Gastroesophageal sphincter (tissue), 4 donors: ENCODE results near the gene ZNF500. TPM values are rescaled to one million over a fixed set of nuclear protein-coding genes. Genes with fewer than 3 reads are reported as not detected.

ENCODE experiments used
- ATAC-seq: fragments of 150-250 bp; one replicate; pipeline ENCODE4 v1.9.1; 2016; ENCODE audit warnings: mild to moderate bottlenecking, moderate library complexity
- H3K27ac ChIP-seq, 4 donors: fragments of 200-600 bp; sonication (generic) in 3 of 4; 1 replicate in 3 of 4; 2 replicates in 1 of 4; pipeline ENCODE4 v1.5.1; 2016 to 2019
- H3K27me3 ChIP-seq: fragments of 200-600 bp; sonication (generic); one replicate; pipeline ENCODE4 v1.5.1; 2019
- H3K36me3 ChIP-seq, 2 donors: fragments of 200-600 bp; sonication (generic); one replicate each; pipeline ENCODE4 v1.5.1; 2019; ENCODE audit warnings: control low read depth in 1 of 2
- H3K4me1 ChIP-seq, 3 donors: fragments of 200-600 bp; sonication (generic); 1 replicate in 2 of 3; 2 replicates in 1 of 3; pipeline ENCODE4 v1.5.1; 2016 to 2019; ENCODE audit warnings: control low read depth in 2 of 3
- H3K4me3 ChIP-seq, 2 donors: fragments of 200-600 bp; sonication (generic); one replicate each; pipeline ENCODE4 v1.5.1; 2019; ENCODE audit warnings: mild to moderate bottlenecking in 1 of 2, moderate library complexity in 1 of 2
- H3K9me3 ChIP-seq, 3 donors: fragments of 200-600 bp; sonication (generic); one replicate each; pipeline ENCODE4 v1.5.1; 2017 to 2019; ENCODE audit warnings: control low read depth in 2 of 3
- CTCF ChIP-seq, 4 experiments: fragments of 200-600 bp in 2 of 4; fragments of 450-650 bp in 2 of 4; sonication (generic) in 1 of 4; IDR thresholded peaks; one replicate each; pipeline ENCODE4 v1.5.1; 2017 to 2019; ENCODE audit warnings: antibody characterized with exemption in 4 of 4, mild to moderate bottlenecking in 2 of 4, moderate library complexity in 2 of 4
- EP300 ChIP-seq: sonication (generic); formaldehyde crosslinking; IDR thresholded peaks from one replicate; pipeline ENCODE4 v1.6.1; 2017; ENCODE audit warnings: antibody characterized with exemption, mild to moderate bottlenecking
- POLR2A ChIP-seq, 2 donors: fragments of 450-650 bp; IDR thresholded peaks; one replicate each; pipeline ENCODE4 v1.6.1; 2017; ENCODE audit warnings: antibody characterized with exemption in 2 of 2, mild to moderate bottlenecking in 2 of 2, moderate library complexity in 1 of 2
- POLR2AphosphoS5 ChIP-seq: sonication (generic); formaldehyde crosslinking; IDR thresholded peaks from one replicate; pipeline ENCODE4 v1.6.1; 2017; ENCODE audit warnings: antibody characterized with exemption
- WGBS, 2 donors: methylation state at CpG; one replicate each; pipeline ENCODE4 v1.1.5; 2018; ENCODE audit warnings: low coverage in 1 of 2; 5-methylcytosine and 5-hydroxymethylcytosine counted together
- total RNA-seq, 4 donors: library from RNA; depleted of rRNA; stranded (reverse); fragments of >200 nt; gene quantifications; one replicate each; pipeline ENCODE4 v1.1.0, GENCODE V29; 2016

ZNF500 gene
- total RNA-seq, 4 donors from 2014 or later: 12.6 to 15.8 (median 13.8) TPM

- H3K9me3 ChIP-seq: no peaks in the 10 kb centered on the region
- TF ChIP-seq EP300 (no peak), POLR2A (IDR thresholded peaks at IDR 0.05) (no peak), POLR2AphosphoS5 (no peak), CTCF (IDR thresholded peaks at IDR 0.05) (no peak)
- no peaks in the 10 kb centered on the region for H3K4me1 ChIP-seq
- no peak for ATAC-seq
- WGBS, 2 donors: 96 to 100% methylated on average over 3 to 6 of the region's 6 CpGs
- H3K36me3 ChIP-seq: peaks cover 0 to 100% of the 10 kb centered on the region in 2 donors
- no peaks in the 10 kb centered on the region for H3K27me3 ChIP-seq
- no peak overlapping the region for H3K4me3 ChIP-seq
- H3K27ac ChIP-seq: no peak overlapping the region
Observed at GRCh38 chr16:4755687-4756086, 11.3 kb downstream of the ZNF500 start.

- Histone ChIP-seq H3K27ac (no peak overlapping the region), H3K27me3 (no peaks in the 10 kb centered on the region), H3K9me3 (no peaks in the 10 kb centered on the region), H3K36me3 (peaks cover 0 to 100% of the 10 kb centered on the region in 2 donors), H3K4me1 (no peaks in the 10 kb centered on the region), H3K4me3 (no peak overlapping the region)
- 95 to 100% methylated on average over 3 of the region's 4 CpGs for WGBS, 2 donors
- no peak for TF ChIP-seq EP300
- no peak for TF ChIP-seq POLR2A (IDR thresholded peaks at IDR 0.05)
- TF ChIP-seq POLR2AphosphoS5: no peak
- no peak for TF ChIP-seq CTCF (IDR thresholded peaks at IDR 0.05)
- ATAC-seq: no peak
Observed at GRCh38 chr16:4754865-4755264, 12.1 kb downstream of the ZNF500 start.

GRCh38 chr16:4753227-4753626 lies 13.7 kb downstream of the ZNF500 start:
- H3K36me3 ChIP-seq: peaks cover 0 to 99% of the 10 kb centered on the region in 2 donors
- H3K9me3 ChIP-seq: no peaks in the 10 kb centered on the region
- H3K4me3 ChIP-seq: no peak overlapping the region
- no peak for ATAC-seq
- TF ChIP-seq POLR2AphosphoS5 (no peak), CTCF (IDR thresholded peaks at IDR 0.05) (no peak), POLR2A (IDR thresholded peaks at IDR 0.05) (no peak), EP300 (no peak)
- no peak overlapping the region for H3K27ac ChIP-seq
- H3K27me3 ChIP-seq: no peaks in the 10 kb centered on the region
- H3K4me1 ChIP-seq: no peaks in the 10 kb centered on the region
- 97 to 100% methylated on average over 2 to 5 of the region's 11 CpGs for WGBS, 2 donors

GRCh38 chr16:4752351-4753100 lies 14.4 kb downstream of the ZNF500 start:
- peaks cover 0 to 3% (median 0%) of the 10 kb centered on the region in 3 donors for H3K4me1 ChIP-seq
- H3K9me3 ChIP-seq: no peaks in the 10 kb centered on the region
- ATAC-seq: no peak
- 91% methylated on average over 11 of the region's 44 CpGs; no CpG with 5 or more reads in 1 of the 2 donors for WGBS, 2 donors
- no peaks in the 10 kb centered on the region for H3K27me3 ChIP-seq
- H3K27ac ChIP-seq: no peak overlapping the region
- peaks cover 0 to 92% of the 10 kb centered on the region in 2 donors for H3K36me3 ChIP-seq
- H3K4me3 ChIP-seq: no peak overlapping the region
- TF ChIP-seq EP300 (no peak), POLR2A (IDR thresholded peaks at IDR 0.05) (no peak), CTCF (IDR thresholded peaks at IDR 0.05) (no peak), POLR2AphosphoS5 (no peak)

- TF ChIP-seq POLR2AphosphoS5: no peak
- TF ChIP-seq CTCF (IDR thresholded peaks at IDR 0.05): no peak
- TF ChIP-seq POLR2A (IDR thresholded peaks at IDR 0.05): no peak
- no peak for TF ChIP-seq EP300
- Histone ChIP-seq H3K4me3 (no peak overlapping the region), H3K36me3 (peaks cover 0 to 75% of the 10 kb centered on the region in 2 donors), H3K9me3 (no peaks in the 10 kb centered on the region), H3K4me1 (peaks cover 0 to 17% (median 3%) of the 10 kb centered on the region in 3 donors), H3K27ac (no peak overlapping the region), H3K27me3 (no peaks in the 10 kb centered on the region)
- ATAC-seq: no peak
- 40% methylated on average over 1 of the region's 8 CpGs; no CpG with 5 or more reads in 1 of the 2 donors for WGBS, 2 donors
Observed at GRCh38 chr16:4750896-4751295, 16.1 kb downstream of the ZNF500 start.
